NCI-H460 (cell line): ENCODE measurements around the gene WBP1. TPM values are rescaled to one million over a fixed set of nuclear protein-coding genes. Genes with fewer than 3 reads are reported as not detected.
"Not testable (repeated sequence)": the region's sequence is repeated elsewhere in the genome, so short reads cannot be mapped to it uniquely, and the experiment has no call there.

Experiments
- DNase-seq: peaks from one replicate; pipeline ENCODE4 v3.0.0-alpha.2; 2016; ENCODE audit warnings: low read depth; ENCODE audit errors: extremely low read depth
- polyA plus RNA-seq: library from polyadenylated mRNA; depleted of rRNA; stranded (reverse); fragments of >200 nt; gene quantifications from 2 replicates; pipeline ENCODE4 v1.2.3, GENCODE V29; 2014; cell fraction: nucleus; rRNA removed
- total RNA-seq: library from RNA; depleted of rRNA; stranded (reverse); fragments of >200 nt; shearing (Covaris generic); gene quantifications from 2 replicates; pipeline ENCODE4 v1.2.3, GENCODE V29; 2014; rRNA removed

Gene WBP1
- 44.2 and 48.4 TPM in 2 replicates for total RNA-seq
- polyA plus RNA-seq: 85.8 and 97.5 TPM in 2 replicates

DNA sequence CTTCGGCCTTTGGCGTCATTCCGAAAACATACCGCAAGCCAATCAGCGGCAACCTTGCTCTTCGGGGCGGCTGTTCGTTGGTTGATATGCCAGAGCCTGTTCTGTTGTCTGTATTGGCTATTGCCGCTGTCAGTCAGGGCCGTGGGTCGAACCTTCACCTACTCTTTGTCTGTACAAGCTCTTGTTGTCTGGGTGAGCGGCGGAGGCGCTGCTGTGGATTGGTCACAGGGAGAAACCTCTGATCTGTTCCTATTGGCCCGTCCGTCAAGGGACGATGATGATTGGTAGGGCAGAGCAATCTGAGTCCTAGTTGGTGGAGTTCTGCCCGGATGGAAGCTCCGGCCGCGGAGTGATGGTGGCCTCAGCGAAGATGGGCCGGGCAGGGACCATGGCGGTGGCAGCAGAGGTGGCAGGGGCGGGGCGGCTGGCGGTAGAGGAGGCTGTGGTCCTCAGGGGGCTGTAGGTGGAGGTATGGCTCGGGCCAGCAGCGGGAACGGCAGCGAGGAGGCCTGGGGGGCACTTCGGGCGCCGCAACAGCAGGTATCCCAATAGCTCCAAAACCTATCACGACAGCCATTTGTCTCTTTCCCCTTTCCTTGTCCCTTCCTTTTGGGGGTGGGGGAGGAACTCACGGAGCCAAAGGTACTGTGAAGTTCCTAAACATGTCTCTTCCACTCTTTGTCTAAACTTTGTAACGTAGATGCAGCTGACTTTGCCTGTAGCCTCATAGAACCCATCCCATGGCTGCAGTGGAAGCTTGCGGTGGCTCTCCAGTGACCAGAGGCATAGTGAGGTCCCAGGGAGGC, at the start of gene WBP1:
WBP1 (plus strand) TSS at position 307 of the 806 bp plus-strand sequence; CDS start at position 472, 165 bp downstream.
- DNase-seq: peak; percentile 100

DNA sequence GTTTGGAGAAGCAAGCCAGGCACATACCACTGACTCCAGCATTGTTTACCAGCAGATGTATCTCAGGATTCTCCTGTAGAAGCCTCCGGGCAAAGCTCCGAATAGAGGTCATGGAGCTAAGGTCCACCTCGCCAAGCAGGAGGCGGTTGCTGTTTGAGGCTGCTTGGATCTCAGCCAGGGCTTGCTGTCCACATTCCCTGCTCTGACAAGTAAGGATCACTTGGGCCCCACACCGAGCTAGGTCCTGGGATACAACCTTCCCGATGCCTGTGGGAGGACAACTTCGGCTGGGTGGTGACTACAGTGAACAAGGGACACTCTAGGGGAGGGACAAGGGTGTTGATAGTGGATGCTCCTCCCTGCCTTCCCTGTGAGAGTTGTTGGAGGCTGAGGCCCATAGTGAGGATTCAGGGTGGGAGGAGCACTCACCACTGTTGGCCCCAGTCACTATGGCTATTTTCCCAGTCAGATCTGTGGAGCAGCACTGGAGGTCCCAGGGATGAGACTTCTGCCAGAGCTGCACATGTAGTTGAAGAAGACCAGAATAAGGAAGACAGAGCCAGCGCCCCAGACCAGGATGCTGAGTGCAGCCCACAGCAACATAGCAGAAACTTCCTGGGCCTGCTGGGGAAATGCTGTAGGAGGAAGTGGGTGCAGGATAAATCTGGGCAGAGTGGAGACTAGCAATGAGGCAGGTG, 45.1 kb upstream of the WBP1 start:
- no peak for DNase-seq

DNA sequence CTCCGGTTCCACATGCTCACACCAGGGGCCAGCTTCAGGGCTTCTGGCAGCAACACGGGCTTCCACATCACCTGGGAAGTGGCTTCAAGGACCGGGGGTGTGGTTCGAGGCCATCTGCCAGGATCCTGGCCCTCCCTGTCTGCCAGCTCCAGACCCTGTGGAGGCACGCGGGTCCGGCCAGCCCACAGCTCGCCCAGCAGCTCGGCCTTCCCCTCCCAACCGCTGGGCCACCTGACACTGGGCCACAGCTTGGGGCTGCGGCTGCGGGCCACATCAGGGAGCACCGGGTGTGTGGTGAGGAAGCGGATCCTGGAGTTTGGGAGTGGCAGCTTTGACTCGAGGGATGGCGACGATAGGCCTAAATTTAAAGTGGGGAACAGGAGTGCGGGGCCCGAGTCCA, 43.8 kb upstream of the WBP1 start:
- DNase-seq: no peak

GRCh38 chr2:74414881-74415761, 43.1 kb upstream of the WBP1 start:
- no peak for DNase-seq

DNA sequence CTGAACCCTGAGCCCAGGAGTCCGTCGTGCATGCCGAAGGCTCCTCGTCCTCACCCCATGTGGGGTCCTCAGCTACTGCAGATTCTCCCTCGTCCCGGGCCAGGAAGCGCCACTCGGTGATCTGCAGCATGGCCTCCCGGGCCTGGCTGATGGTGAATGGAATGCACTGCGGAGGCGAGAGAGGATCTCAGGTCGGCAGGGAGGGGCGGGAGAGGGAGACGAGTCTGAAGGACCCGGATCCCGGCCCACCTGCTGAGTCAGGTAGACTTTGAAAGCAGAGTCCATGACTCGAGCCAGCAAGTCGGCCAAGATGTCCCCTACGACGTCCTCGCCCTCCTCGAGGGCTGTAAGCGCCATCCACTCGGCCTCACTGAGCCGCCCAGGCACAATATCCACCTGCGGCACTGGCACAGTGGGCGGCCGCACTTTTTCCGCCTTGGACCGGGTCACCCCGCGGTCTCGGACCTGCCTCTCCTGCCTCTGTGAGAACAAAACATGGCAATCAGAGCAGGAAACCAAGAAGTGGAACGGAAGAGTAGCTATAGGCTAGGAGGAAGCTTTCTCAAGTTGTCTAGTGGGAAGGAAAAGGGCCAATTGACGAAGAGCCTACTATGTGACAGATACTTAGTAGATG, 42.4 kb upstream of the WBP1 start:
- no peak for DNase-seq

DNA sequence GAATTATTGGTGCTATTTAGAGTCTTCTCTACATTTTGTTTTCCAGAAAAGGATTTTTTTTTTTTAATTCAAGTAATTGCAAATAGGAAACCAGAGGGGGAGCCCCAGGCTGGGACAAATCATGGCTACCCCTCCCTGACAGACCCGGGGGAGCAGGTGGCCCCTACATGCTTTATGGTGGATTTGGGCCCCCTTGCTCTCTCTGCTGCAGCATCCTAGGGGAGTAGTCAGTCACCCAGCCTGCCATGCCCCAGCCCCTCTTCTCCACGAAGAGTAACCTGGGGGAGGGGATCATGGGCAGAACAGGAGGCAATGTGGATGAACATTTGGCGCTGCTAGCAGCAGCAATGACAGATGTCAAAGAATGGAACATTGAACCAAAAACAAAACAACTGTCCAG, 41.5 kb upstream of the WBP1 start:
- no peak for DNase-seq

- DNase-seq: no peak
Observed at GRCh38 chr2:74417197-74417596, 41.0 kb upstream of the WBP1 start.

DNA sequence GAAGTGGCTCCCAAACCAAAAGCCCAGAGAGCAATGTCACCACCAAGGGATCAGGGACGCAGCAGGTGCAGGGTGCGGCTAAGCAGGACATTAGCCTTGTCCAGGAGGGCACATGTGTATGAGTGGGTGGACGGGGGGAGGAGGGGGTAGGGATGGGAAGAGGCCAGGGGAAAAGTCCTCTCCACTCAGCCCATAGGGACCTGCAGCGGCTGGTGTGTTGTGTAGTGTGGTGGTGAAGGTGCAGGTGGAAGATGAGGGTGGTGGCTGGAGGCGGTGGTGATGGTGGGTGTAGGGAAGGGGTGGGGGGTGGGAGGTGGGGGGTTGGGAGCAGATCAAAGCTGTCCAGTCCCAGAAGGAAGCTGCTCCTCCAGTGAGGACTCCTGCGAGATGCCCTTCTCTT, 40.5 kb upstream of the WBP1 start:
- no peak for DNase-seq

- DNase-seq: no peak
Observed at GRCh38 chr2:74418312-74418711, 39.9 kb upstream of the WBP1 start.

DNA sequence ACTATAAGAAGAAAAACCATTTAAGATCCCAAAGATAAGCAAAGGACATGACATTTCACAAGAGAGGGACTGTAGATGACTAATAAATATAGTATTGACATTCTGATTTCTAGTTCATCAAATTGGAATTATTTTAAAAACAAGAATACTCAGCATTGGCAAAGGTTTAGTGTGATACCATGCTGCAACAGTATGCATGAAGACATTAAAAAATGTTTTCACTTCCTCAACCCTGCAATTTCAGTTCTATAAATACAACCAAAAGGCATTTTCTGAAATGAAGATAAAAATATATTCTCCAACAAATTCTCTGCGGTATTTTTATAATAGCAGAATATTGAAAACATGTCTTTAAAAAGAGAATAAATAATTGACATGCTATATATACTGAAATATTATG, 38.9 kb upstream of the WBP1 start:
- no peak for DNase-seq

DNA sequence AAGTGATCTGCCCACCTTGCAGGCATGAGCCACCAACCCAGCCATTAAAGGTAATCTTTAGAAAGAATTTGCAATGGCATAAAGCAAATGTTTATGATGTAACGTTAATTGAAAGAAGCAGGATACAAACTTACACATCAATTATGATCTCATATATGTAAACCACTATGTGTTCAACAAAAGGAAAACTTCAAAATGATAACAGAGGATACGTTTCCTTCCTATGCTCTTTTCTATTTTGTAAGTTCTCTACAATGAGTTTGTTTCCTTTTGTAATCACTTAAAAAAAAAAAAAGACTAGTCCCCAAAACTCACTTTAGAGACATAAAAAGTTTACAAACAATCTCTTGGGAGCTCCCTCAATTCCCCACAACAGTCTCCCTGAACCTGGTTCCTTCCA, 38.2 kb upstream of the WBP1 start:
- DNase-seq: no peak

DNA sequence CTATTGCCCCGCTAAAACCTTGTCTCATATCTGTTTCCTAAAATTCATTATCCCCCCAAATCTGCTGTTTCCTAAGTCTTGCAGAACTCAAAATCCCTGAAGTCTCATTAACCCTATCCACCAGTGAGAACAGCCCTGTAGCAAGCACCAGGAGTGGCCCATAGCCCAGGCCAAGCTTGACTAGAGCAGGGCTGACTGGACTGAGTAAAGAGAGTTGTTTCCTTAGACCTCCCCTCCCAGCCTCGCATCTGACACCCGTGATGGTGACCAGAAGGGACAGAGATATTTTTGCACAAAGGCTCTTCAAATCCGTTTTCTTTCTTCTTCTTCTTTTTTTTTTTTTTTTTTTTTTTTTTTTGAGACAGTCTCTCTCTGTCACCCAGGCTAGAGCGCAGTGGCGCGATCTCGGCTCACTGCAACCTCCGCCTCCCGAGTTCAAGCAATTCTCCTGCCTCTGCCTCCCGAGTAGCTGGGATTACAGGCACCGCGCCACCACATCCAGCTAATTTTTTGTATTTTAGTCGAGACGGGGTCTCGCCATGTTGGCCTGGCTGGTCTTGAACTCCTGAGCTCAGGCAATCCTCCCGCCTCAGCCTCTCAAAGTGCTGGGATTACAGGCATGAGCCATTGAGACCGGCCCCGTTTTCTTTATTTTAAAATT, 37.7 kb upstream of the WBP1 start:
- DNase-seq: not testable (repeated sequence)

GRCh38 chr2:74421221-74421870, 36.9 kb upstream of the WBP1 start, which contains the start of the genes C2orf81 and WDR54:
Gene C2orf81 (minus strand): TSS chr2:74421619. CDS start chr2:74421560, 59 bp downstream.
Gene WDR54 (plus strand): TSS chr2:74421730. CDS start chr2:74422154, 424 bp downstream.
- DNase-seq: peak; percentile 79

DNA sequence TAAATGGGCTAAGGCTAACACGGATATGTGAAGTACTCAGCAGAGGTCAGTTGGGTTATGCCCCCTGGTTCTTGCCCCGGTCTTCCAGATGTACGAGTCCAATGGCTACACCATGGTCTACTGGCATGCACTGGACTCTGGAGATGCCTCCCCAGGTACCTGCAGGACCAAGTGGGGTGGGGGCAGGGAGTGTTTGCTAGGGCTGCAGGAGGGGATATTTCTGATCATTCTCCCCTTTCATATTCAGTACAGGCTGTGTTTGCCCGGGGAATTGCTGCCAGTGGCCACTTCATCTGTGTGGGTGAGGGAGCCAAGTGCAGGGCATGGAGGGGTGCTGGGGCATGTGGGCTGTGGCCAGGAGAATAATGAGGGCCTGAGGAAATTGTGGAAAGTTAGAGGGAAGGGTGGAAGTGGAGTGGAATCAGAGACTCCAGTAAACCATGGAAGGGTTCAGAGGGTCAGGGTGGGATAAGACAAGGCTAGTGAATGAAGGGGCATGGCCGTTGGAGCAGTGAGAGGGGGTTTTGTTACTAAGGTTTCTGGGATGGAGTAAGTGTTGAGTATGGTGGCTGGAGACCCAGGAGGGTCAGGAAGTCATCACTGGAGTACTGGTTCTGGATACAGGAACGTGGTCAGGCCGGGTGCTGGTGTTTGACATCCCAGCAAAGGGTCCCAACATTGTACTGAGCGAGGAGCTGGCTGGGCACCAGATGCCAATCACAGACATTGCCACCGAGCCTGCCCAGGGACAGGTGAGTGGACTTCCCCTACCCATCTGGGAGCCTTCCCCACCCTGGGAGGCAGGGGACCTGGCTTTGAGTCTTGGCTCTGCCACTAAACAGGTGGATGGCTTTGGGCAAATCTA, 34.8 kb upstream of the WBP1 start:
- no peak for DNase-seq

GRCh38 chr2:74424139-74424992, 33.9 kb upstream of the WBP1 start:
- DNase-seq: no peak

GRCh38 chr2:74424995-74425406, 33.2 kb upstream of the WBP1 start:
- no peak for DNase-seq

DNA sequence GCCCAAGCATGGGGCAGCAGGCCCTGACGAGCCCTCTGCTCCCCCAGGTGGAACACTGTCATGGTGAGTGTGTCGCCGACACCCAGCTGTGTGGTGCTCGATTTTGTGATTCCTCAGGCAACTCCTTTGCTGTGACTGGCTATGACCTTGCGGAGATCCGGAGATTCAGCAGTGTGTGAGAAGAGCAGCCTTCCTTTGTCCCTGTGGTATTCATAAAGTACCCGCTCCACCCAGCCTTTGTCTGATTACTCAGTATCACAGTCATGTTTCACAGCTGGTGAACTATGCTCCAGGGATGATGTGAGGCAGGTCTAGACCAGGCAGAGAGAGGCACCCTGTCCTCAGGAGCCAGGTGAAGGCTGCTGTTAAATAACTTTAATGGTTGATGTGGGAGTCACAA, 32.7 kb upstream of the WBP1 start:
- no peak for DNase-seq
